AG09309 (cell line): ENCODE measurements around the gene ATRAID.
A peak's percentile ranks its signal among the peaks of the same experiment; 100 is the strongest.

Experiments used
- DNase-seq: peaks from one replicate; pipeline ENCODE4 v3.0.0-alpha.2; 2010; ENCODE audit warnings: low read depth
- H3K4me3 ChIP-seq: 2 replicates; pipeline ENCODE4 v1.5.1; 2011; ENCODE audit warnings: mild to moderate bottlenecking, low read depth, low read length, moderate library complexity; ENCODE audit not compliant: control insufficient read depth
- TF ChIP-seq, protein P1 (sequence below): IDR thresholded peaks from 2 replicates; pipeline ENCODE4 v1.5.1; 2011; ENCODE audit warnings: mild to moderate bottlenecking, low read depth, low read length, inconsistent platforms; ENCODE audit not compliant: insufficient read depth, control insufficient read depth; ENCODE audit errors: missing control alignments

The ATRAID gene

DNA sequence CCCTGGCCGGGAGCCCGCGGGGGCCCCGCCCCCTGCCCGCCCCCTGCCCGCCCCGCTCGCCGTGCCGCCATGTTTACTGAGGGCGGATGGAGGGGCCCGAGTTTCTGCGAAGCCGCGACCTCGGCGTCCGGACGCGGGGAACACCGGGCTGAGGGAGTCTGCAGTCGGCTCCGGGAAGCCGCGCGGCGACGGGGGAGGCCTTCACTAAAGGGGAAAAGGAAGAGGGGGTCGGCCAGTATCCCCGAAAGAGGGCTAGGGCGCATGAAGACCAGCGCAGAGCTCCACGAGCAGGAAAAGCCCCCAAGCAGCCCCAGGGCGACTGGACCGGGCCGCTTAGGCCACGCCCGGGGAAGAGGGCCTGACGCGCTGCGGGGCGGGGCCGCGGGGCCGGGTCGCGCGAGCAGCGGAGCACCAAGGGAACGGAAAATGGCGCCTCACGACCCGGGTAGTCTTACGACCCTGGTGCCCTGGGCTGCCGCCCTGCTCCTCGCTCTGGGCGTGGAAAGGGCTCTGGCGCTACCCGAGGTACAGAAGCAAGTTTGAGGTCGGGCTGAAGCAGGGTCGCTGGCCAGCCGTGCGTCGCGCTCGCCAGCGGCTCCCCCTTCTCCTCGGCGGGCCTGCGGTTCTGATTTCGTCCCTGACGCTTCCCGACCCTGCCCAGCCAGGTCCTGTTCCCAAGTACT, at the start of gene ATRAID, which contains the start of gene SLC5A6:
Gene ATRAID, plus strand, starts transcription at position 99 of the 683 bp plus-strand sequence. Its CDS starts 328 bp downstream, at position 427.
Gene SLC5A6, minus strand, starts transcription at position 326 of the 683 bp plus-strand sequence. CDS start 4,618 bp downstream, outside the sequence.
- H3K4me3 ChIP-seq, result peak within 1 kb of the TSS; percentile 78
- TF ChIP-seq, protein P1, sequence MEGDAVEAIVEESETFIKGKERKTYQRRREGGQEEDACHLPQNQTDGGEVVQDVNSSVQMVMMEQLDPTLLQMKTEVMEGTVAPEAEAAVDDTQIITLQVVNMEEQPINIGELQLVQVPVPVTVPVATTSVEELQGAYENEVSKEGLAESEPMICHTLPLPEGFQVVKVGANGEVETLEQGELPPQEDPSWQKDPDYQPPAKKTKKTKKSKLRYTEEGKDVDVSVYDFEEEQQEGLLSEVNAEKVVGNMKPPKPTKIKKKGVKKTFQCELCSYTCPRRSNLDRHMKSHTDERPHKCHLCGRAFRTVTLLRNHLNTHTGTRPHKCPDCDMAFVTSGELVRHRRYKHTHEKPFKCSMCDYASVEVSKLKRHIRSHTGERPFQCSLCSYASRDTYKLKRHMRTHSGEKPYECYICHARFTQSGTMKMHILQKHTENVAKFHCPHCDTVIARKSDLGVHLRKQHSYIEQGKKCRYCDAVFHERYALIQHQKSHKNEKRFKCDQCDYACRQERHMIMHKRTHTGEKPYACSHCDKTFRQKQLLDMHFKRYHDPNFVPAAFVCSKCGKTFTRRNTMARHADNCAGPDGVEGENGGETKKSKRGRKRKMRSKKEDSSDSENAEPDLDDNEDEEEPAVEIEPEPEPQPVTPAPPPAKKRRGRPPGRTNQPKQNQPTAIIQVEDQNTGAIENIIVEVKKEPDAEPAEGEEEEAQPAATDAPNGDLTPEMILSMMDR, result no peak
- DNase-seq, result peak; percentile 44

GRCh38 chr2:27162151-27163121, 49.4 kb upstream of the ATRAID start:
- H3K4me3 ChIP-seq, result no peak overlapping the region
- TF ChIP-seq, protein P1, result no peak
- no peak for DNase-seq

DNA sequence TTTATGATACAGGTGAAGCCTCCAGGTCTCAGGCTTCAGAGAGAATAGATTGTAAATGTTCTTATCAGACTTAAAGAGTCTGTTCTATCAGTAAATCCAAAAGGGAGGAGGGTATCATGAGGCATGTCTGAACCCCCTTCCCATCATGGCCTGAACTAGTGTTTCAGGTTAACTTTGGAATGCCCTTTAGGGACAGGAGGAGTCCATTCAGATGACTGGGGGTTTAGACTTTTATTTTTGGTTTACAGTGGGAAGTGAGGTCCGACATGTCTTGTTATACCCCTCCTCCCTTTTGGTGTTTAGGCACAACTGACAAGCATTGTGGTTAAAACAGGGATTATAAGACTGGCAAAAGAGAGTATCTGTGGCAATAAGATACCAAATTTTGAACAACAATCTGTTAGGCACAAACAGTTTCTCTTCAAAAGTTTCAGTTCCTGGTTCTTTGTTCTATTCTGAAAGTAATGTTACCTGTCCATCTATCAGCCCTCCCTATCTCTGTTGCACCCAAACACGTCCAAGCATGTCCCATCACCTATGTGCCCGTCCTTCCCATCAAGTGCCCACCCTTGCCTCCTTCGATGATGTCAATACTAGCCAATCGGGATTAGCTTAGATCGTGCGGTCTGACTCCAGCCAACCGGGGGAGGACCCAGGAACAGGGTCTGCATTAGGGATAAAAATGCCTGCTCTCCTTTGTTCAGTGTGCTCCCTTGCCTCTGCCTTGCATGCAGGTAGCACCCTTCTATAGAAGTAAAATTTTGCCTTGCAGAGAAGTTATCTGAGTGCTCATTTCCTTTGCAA, 46.7 kb upstream of the ATRAID start:
- no peak for DNase-seq
- TF ChIP-seq, protein P1, result no peak
- H3K4me3 ChIP-seq, result no peak overlapping the region

- TF ChIP-seq, protein P1, result no peak
- no peak for DNase-seq
- no peak overlapping the region for H3K4me3 ChIP-seq
Measured at GRCh38 chr2:27170581-27171337, 41.1 kb upstream of the ATRAID start.

DNA sequence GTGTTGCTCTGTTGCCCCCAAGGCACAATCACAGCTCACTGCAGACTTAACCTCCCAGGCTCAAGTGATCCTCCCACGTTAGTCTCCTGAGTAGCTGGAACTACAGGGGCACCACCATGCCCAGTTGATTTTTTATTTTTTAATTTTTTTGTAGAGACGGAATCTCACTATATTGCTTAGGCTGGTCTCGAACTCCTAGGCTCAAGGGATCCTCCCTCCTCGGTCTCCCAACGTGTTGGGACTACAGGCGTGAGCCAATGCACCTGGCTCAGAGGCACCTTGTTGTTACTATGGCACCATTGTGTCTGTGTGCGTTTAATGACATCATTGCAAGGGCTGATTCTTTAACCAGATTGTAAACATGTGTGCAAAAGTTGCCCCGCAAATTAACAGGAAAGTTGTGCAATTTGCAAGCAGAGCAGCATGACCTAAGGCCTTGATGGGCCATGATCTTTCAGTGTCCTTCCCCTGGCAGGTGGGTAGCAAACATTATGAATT, 40.4 kb upstream of the ATRAID start:
- no peak overlapping the region for H3K4me3 ChIP-seq
- DNase-seq, result no peak
- TF ChIP-seq, protein P1, result no peak
